HG02981 (cell line): ENCODE results near the gene COL25A1.
"Not testable (repeated sequence)": the region's sequence is repeated elsewhere in the genome, so short reads cannot be mapped to it uniquely, and the experiment has no call there.

Experiments
- ATAC-seq: cut with Tn5 transposase; IDR thresholded peaks from one replicate; pipeline ENCODE4 v1.9.1; 2021; ENCODE audit warnings: mild to moderate bottlenecking, moderate library complexity; ENCODE audit not compliant: unreplicated experiment

Gene COL25A1

GRCh38 chr4:108884596-108884995 lies 417.9 kb downstream of the COL25A1 start:
- no peak for ATAC-seq

GRCh38 chr4:108881986-108882385 lies 420.5 kb downstream of the COL25A1 start:
- no peak for ATAC-seq

- ATAC-seq: no peak
Measured at GRCh38 chr4:108881190-108881589, 421.3 kb downstream of the COL25A1 start.

GRCh38 chr4:108878806-108879205 lies 423.7 kb downstream of the COL25A1 start:
- ATAC-seq: no peak

GRCh38 chr4:108877821-108878220 lies 424.6 kb downstream of the COL25A1 start:
- ATAC-seq: no peak

GRCh38 chr4:108874806-108875205 lies 427.7 kb downstream of the COL25A1 start:
- ATAC-seq: no peak

- ATAC-seq: not testable (repeated sequence)
Measured at GRCh38 chr4:108869970-108870369, 432.5 kb downstream of the COL25A1 start.

GRCh38 chr4:108868606-108869227 lies 433.7 kb downstream of the COL25A1 start:
- ATAC-seq: no peak

GRCh38 chr4:108867476-108867875 lies 435.0 kb downstream of the COL25A1 start:
- ATAC-seq: no peak

GRCh38 chr4:108861334-108861733 lies 441.1 kb downstream of the COL25A1 start:
- no peak for ATAC-seq

GRCh38 chr4:108854786-108855185 lies 447.7 kb downstream of the COL25A1 start:
- no peak for ATAC-seq

GRCh38 chr4:108852691-108853090 lies 449.8 kb downstream of the COL25A1 start:
- no peak for ATAC-seq

GRCh38 chr4:108851366-108851765 lies 451.1 kb downstream of the COL25A1 start:
- ATAC-seq: no peak

- peak; percentile 43 for ATAC-seq
Measured at GRCh38 chr4:108850219-108850649, 452.2 kb downstream of the COL25A1 start.

GRCh38 chr4:108849611-108850168 lies 452.8 kb downstream of the COL25A1 start:
- ATAC-seq: peak; percentile 90

- no peak for ATAC-seq
Measured at GRCh38 chr4:108846568-108846967, 455.9 kb downstream of the COL25A1 start.

GRCh38 chr4:108840426-108840975 lies 462.0 kb downstream of the COL25A1 start:
- no peak for ATAC-seq

GRCh38 chr4:108839333-108839732 lies 463.1 kb downstream of the COL25A1 start:
- ATAC-seq: no peak

- ATAC-seq: no peak
Measured at GRCh38 chr4:108838451-108838850, 464.0 kb downstream of the COL25A1 start.

- ATAC-seq: no peak
Measured at GRCh38 chr4:108834835-108835384, 467.5 kb downstream of the COL25A1 start.

- ATAC-seq: no peak
Measured at GRCh38 chr4:108834166-108834834, 468.2 kb downstream of the COL25A1 start.

- no peak for ATAC-seq
Measured at GRCh38 chr4:108833046-108833445, 469.4 kb downstream of the COL25A1 start.
